ENCODE results near the gene SPAG7.

SPAG7 gene

GRCh38 chr17:4972322-4972721 is 4.7 kb upstream of the SPAG7 start:
- Histone ChIP-seq H3K4me1 (ENCODE audit: control insufficient read depth, insufficient read depth, low read length) (peaks cover 10% of the 10 kb centered on the region), H3K36me3 (ENCODE audit: control insufficient read depth in 2 of 2, insufficient read depth in 1 of 2, low read length in 2 of 2) (peaks cover 38 to 77% of the 10 kb centered on the region in 2 experiments), H3K4me3 (ENCODE audit: low read depth, low read length) (no peak overlapping the region), H3K27ac (ENCODE audit: extremely low read depth, low read depth, low read length) (no peak overlapping the region), H3K9me3 (ENCODE audit: control insufficient read depth, insufficient read depth, low read depth, low read length) (no peaks in the 10 kb centered on the region)
- ChIA-PET CTCF (interaction anchor here (0.8 to 1.0 kb wide), 2 partner anchors 15 to 91 kb away, joined by 4 read pairs; partner anchors contain the start of gene CAMTA2), POLR2A (interaction anchor here (0.6 to 11.3 kb wide), 2 partner anchors 11 to 22 kb away, joined by 4 to 358 read pairs; partner anchors contain the start of genes ENO3 and PFN1)
- no peak for TF ChIP-seq ZNF555 (tag by site-specific recombination; conservative IDR thresholded peaks at IDR 0.05)
- TF ChIP-seq ZNF138 (tag by site-specific recombination; IDR thresholded peaks at IDR 0.05; ENCODE audit: borderline replicate concordance): no peak
- TF ChIP-seq BCL6B (tag by site-specific recombination; IDR thresholded peaks at IDR 0.05): no peak
- TF ChIP-seq ZSCAN23 (tag by site-specific recombination; IDR thresholded peaks at IDR 0.05): no peak
- no peak for TF ChIP-seq ZNF560 (tag by site-specific recombination; IDR thresholded peaks at IDR 0.05; ENCODE audit: borderline replicate concordance)
- no peak for TF ChIP-seq HOXC10 (CRISPR knock-in tag; IDR thresholded peaks at IDR 0.05)
- TF ChIP-seq SCRT1 (tag by site-specific recombination; IDR thresholded peaks at IDR 0.05; ENCODE audit: borderline replicate concordance): no peak
- no peak for TF ChIP-seq YY2 (tag by site-specific recombination; IDR thresholded peaks at IDR 0.05)
- no peak for TF ChIP-seq ZNF501 (tag by site-specific recombination; IDR thresholded peaks at IDR 0.05)
- no peak for TF ChIP-seq ZBTB44 (tag by site-specific recombination; IDR thresholded peaks at IDR 0.05)
- TF ChIP-seq MZF1 (tag by site-specific recombination; IDR thresholded peaks at IDR 0.05; ENCODE audit: borderline replicate concordance): no peak
- TF ChIP-seq HIC1 (tag by site-specific recombination; IDR thresholded peaks at IDR 0.05): no peak

DNA sequence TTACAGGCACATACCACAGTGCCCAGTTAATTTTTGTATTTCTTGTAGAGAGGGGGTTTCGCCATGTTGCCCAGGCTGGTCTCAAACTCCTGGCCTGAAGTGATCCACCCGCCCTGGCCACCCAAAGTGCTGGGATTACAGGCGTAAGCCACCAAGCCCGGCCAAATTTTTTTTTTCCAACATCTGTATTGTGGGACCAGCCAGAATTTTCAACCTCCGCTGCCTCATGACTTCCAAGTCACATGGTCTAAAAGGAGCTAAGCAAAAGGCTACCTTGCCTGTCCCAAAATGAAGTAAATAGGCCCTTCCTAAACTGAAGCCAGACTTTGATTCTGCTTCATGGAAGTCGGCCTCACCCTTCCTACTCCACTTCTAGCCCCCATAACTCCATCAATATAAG is 4.2 kb upstream of the SPAG7 start:
- Histone ChIP-seq H3K4me3 (ENCODE audit: low read depth, low read length) (no peak overlapping the region), H3K27ac (ENCODE audit: extremely low read depth, low read depth, low read length) (no peak overlapping the region), H3K9me3 (ENCODE audit: control insufficient read depth, insufficient read depth, low read depth, low read length) (no peaks in the 10 kb centered on the region), H3K36me3 (ENCODE audit: control insufficient read depth in 2 of 2, insufficient read depth in 1 of 2, low read length in 2 of 2) (peaks cover 36 to 72% of the 10 kb centered on the region in 2 experiments), H3K4me1 (ENCODE audit: control insufficient read depth, insufficient read depth, low read length) (peaks cover 10% of the 10 kb centered on the region)
- POLR2A ChIA-PET: interaction anchor here (0.6 to 11.3 kb wide), 3 partner anchors 12 to 32 kb away, joined by 4 to 358 read pairs (median 4); partner anchors contain the start of genes ENO3, PFN1, RNF167 and SLC25A11
- CTCF ChIA-PET: interaction anchor here (0.8 to 1.9 kb wide), 4 partner anchors 9 to 91 kb away, joined by 4 to 10 read pairs (median 6); partner anchors contain the start of gene CAMTA2
- TF ChIP-seq BCL11B (tag by site-specific recombination; IDR thresholded peaks at IDR 0.05; ENCODE audit: low read depth): no peak
- no peak for TF ChIP-seq MYNN (tag by site-specific recombination; IDR thresholded peaks at IDR 0.05; ENCODE audit: borderline replicate concordance)
- TF ChIP-seq ZFP41 (tag by site-specific recombination; IDR thresholded peaks at IDR 0.05; ENCODE audit: borderline replicate concordance): no peak
- no peak for TF ChIP-seq ZNF677 (tag by site-specific recombination; IDR thresholded peaks at IDR 0.05)
- TF ChIP-seq SCRT1 (tag by site-specific recombination; IDR thresholded peaks at IDR 0.05; ENCODE audit: borderline replicate concordance): no peak
- no peak for TF ChIP-seq ZNF513 (tag by site-specific recombination; IDR thresholded peaks at IDR 0.05)
- TF ChIP-seq IKZF3 (tag by site-specific recombination; IDR thresholded peaks at IDR 0.05): no peak
